Measurements from ENCODE around the gene PCDH1.
"Not testable (repeated sequence)": the region's sequence is repeated elsewhere in the genome, so short reads cannot be mapped to it uniquely, and the experiment has no call there.

The PCDH1 gene

DNA sequence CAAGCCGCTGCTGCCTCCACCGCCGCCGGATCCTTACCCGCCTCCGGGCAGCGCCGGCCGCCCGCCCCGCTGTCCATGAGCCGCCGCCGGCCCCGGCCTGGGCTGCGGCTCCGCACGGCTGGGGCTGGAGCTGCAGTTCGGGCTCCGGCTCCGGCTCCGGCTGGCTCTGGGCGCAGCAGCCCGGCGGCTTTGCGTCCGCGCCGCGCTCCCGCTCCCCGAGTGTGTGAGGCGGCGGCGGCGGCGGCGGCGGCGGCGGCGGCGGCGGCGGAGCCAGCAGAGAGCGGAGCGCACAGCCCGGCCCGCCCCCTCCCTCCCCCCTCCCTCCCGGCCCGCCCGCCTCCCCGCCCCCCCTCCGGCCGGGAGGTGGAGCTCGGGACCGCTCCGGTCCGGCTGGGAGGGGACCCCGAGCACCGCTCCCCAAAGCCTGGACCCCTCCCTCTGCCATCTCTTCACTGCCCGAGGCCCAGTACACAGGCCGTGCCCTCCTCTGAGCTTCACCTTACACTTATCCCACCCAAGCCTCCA, at the start of gene PCDH1:
Gene PCDH1 (minus strand): TSS at position 225 of the 525 bp plus-strand sequence. CDS start 148 bp downstream, at position 77.
- ATAC-seq (peak; percentile 6), DNase-seq (peak; percentile 33)

DNA sequence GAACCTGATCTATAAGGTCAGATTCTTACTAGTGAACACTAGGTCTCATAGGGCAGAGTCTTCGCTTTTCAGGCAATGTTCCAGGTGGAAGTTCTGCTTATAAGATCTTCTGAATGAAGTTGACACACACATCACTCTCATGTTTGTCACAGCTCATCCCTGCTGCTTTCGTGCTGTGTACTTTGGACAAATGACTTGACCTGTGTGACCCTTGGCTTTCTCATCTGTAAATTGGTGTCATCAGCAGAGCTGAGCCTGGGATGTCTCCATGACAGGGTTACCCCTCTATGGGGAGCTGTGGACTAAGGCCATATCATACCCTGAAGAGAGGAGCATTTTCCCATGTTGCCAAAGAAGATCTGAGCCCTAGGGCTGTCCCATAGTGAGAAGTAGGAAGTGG, 48.2 kb upstream of the PCDH1 start:
- no peak for DNase-seq
- no peak for ATAC-seq

DNA sequence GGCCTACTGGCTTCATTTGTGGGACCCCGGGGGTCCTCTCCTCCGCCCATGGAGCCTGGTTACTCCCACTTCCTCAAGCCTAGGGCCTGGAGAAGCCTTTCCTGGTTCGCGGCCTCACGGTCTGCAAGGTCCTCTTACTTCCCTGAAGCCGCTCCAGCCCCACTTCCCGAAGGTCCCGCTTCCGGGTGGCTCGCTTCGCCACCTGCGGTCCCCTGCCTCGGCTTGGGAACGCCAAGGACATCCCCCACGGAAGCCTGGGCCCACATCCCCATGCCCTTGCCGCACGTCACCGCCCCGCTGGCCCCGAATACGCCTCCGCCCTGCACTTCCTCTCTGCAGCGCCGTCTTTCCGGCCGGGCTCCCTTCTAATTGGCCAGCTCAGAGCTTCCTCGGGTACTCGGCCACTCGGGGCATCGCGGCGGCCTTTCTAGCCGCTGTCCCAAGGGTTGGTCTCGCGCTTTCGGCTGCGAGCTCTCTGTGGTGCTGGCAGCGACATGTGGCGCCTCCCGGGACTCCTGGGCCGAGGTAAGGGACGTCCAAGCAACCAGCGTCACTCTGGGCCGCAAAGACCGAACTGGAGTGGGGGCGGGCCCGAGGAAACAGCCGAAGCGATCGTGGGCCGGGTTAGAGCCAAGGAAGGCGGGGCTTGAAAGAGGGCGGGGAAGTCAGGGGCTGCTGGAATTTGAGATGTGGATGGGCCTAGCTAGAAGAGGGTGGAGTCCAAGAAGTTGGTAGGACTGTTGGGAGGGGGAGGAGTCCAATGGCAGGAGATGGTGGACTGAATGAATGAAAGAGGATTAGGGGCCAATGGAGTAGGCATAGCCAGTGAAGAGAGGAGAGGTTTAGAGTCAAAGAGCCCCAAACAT, 45.5 kb upstream of the PCDH1 start, which contains the start of gene DELE1:
Gene DELE1 (plus strand): TSS at position 424 of the 866 bp plus-strand sequence. CDS start 71 bp downstream, at position 495.
- ATAC-seq (peak; percentile 95), DNase-seq (peak; percentile 94)

DNA sequence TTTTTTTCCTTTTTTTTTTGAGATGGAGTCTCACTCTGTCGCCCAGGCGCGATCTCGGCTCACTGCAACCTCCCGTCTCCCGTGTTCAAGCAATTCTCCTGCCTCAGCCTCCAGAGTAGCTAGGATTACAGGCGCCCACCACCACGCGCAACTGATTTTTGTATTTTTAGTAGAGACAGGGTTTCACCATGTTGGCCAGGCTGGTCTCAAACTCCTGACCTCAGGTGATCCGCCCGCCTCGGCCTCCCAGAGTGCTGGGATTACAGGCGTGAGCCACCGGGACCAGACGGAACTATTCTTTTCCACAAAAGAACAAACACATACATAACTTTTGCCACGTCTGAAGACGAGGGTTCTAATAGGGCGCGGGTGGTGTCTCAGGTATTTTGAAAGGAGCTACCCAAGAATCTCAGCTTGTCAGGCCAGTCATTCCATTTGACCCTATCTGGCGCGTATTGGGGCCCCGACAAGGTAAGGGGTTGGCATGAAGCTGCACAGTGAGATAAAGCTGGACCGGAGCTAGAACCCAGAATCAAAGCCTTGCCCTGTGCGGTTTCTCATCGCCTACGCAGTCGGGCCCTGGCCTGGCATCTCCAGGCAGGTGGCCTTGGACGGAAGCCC, 44.7 kb upstream of the PCDH1 start:
- DNase-seq, ATAC-seq: not testable (repeated sequence)

DNA sequence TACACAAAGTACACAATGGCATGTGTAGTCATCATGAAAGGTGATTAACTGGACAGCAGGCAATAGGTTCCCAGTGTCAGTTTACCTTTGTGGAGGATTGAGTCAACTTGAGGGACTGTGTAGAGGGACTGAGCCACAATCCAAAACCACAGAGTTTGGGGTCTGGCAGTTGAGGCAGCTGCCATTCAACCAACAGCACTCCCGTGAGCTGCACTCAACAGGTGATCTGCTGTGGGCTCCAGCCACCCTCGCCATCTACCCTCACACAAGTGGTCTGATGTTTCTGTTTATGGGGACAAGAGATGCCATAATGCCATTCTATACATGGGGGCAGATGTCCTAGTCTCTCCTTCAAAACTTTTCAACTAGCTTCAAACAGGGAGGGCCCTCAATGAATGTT, 42.6 kb upstream of the PCDH1 start:
- ATAC-seq = no peak
- DNase-seq = no peak

DNA sequence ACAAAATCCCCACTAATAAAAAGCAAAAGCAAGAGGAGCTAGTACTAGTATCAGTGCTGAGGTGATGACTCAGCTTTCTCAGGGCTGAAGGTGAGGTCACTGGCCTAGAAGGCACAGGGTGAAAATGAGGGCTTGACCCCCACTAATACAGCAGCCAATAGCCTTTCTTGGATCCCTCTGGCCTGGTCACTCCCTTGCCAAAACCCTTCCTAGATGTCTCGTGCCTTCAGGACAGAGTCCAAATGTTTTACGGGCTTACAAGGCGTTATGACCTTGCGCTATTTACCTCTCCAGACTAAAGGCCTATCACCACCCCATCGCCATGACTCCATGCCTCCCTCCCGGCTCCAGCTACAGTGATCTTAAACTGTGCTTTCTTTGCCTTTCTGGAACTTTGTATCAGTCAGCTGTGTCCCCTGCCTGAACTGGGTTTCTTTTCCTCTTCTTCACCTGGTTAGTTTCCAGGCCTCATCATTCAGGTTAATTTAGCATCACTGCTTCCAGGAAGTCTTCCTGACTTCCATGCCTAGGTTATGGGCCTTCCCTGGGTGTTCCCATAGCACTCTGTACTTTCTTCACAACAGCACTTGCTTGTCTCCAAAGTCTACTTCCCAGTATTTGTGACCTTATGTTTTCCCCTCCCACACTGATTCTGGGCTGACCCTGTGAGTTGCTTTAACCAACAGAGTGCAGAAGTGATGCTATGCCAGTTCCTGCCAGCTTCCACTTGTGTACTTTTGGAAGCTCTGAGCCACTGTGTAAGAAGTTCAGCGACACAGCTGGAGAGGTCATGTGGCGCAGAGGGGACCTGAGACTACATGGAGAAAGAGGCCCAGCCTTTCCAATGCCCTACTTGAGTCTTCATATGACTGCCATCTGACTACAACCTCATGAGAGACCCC, 41.3 kb upstream of the PCDH1 start:
- DNase-seq (no peak), ATAC-seq (no peak)

DNA sequence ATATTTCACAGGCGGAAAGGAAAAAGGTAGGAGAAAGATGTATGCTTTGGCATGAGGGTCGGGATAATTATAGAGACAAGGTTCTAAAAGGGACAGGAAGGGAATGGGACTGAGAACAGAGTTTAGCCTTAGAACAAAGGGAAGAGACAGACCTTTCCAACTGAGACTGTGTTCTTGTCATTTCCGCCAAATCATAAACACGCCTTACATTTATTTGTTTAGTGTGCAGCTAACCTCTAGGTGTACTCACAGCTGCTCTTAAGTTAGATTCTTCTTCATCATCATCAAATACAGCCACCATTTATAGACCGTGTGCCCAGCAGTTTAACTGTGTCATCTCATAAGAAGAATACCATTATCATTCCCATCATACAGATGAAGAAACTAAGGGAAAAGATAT, 39.5 kb upstream of the PCDH1 start:
- DNase-seq (no peak), ATAC-seq (no peak)

DNA sequence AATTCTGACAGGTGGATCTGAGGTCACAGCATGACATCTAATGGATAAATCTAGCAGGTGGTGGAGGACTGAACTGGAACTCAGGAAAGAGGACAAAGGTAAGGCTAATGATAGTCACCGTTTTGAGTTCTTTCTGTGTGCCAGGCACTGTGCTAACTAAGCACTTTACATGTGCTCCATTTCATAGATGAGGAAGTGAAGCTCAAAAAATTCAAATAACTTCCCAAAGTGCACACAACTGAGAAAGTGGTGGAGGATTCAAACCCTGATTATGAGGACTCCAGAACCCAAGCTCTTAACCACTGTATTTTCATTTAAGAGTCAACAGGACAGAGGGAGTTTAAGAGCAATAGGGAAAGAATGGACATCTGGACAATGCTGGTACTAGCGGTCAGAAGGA, 38.3 kb upstream of the PCDH1 start:
- DNase-seq (no peak), ATAC-seq (no peak)

DNA sequence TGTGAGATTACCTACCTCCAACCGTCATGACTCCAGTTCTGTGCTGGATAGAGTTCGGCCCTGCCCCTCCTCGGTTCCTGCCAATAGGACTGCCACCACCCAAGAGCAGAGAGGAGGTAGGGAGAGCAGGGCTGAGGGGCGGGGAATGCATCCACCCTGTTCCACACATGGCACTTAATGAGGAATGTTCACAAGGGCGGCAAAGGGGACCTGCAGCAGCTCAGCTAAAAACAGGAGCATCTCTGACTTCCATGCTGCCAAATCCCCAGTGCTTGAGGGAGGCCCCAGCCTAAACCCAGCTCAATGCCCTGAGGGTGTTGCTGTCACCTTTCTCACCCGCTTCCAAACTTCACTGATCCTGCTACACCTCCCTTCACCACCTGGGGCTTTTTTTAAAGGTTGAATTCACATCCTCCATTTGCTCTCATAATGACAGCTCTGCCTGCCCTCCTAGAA, 37.7 kb upstream of the PCDH1 start:
- no peak for ATAC-seq
- no peak for DNase-seq

DNA sequence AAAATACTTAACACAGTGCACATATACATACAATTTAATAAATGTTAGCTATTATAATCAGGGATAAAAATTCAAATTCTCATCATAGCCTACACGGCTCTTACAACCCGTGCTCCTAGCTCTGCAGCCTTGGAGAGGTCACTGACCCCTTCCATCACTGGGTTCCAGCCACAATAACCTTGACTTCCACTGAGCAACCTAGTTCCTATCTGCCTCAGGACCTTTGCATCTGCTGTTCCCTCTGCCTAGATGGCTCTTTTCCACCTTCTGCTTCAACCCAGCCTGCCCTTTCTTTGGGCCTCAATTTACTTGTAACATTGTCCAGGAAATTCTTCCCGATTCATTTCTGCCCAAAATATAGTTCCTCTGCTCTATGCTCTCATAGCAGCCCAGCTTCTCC, 36.6 kb upstream of the PCDH1 start:
- no peak for DNase-seq
- no peak for ATAC-seq

DNA sequence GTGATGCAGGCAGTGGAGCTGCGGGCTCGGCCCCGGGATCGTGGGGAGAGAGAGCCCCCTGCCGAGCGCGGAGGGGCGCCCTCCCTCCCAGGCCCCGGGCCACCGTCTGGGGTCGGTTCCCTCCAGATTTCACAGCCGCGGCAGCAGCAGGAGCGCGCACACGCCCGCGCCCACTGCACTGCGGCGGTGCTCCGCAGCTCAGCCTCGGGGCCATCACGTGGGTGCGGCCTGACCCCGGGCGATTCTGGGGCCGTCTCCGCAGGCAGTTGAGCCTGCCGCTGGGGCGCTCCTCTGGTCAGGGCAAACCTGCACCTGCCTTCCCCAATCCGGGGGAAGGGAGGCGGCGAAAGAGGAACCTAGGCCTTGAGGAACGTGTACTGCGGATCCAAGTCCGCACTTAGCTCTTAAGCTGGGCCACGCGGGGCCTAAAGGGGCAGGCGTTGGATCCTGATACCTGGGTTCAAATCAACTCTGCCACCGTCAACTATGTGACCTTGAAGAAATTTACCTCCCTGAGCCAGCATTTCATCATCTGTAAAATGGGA, 36.1 kb upstream of the PCDH1 start:
- peak; percentile 50 for DNase-seq
- peak; percentile 70 for ATAC-seq

DNA sequence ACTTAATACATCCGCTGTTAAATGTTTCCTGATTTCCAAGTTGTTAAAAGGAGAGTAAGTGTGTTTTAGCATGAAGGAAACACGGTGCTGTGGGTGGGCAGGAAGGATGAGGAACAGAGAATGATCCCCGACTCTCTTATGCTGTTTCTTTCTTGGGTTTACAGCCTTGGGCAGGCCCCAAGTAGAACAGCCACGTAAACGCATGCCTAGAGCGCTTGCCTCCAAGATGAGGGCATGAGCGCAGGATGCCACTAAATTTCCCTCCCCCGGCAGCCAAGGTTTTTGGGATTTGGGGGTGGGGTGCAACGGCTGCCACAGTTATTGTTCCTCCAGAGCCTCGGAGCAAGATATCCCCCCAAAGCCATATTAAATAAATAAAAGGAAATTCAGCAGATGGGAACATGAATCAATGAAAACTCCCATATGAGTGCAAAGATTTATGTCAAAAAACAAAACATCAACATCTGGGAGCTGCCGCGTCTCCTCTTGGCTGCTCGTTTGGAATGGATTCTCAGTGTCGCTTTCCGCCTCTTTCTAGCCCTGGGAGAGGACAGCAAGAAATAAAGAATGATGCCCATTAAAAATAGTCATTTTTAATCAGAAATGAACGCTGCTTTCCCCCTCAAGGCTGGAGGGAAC, 35.5 kb upstream of the PCDH1 start:
- no peak for ATAC-seq
- DNase-seq = no peak

DNA sequence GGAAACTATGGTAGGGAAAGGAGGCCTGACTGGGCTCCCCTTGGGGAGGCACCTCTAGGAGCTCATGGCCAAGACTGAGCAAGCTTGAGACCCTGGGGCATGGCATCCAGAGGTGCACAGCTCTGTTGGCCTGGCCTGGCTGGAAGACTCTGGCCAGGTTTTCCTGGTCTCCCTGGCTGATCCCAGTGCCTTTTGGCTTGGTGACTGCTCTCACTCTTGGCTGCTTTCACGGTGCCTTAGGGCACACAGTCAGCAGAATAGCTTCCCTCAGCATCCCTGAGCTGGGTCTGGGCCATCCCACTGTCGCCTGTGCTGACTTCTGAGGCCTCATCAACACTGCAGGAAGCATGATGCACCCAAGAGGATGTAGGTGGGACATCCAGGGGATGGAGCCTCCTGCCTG, 32.1 kb upstream of the PCDH1 start:
- DNase-seq (no peak), ATAC-seq (no peak)

DNA sequence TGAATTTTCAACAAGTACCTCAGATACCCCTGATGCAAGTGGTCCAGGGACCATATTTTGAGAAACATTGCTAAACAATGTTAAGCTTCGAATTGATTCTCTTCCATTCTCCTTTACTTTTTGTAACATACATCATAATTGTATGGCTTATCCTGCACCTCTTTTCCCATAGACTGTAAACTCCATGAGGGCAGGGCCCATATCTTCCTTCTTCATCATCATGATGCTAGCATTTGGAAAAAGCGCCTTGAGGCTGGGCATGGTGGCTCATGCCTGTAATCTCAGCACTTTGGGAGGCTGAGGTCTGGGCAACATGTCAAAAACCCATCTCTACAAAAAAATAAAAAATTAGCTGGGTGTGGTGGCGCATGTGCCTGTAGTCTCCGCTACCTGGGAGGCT, 31.0 kb upstream of the PCDH1 start:
- DNase-seq = no peak
- no peak for ATAC-seq

DNA sequence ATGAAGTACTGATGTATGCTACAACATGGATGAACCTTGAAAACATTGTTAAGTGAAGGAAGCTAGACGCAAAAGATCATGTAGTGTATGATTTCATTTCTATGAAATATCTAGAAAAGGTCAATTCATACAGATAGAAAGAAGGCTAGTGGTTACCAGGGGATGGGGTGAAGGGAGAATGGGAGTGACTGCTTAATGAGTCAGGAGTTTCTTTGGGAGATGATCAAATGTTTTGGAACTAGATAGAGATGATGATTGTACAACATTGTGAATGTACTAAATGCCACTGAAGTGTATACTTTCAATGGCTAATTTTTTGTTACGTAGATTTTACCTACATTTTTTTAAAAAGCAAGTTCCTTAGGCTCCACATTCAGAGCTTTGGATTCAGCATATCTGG, 30.6 kb upstream of the PCDH1 start:
- ATAC-seq = peak; percentile 84
- DNase-seq = no peak

DNA sequence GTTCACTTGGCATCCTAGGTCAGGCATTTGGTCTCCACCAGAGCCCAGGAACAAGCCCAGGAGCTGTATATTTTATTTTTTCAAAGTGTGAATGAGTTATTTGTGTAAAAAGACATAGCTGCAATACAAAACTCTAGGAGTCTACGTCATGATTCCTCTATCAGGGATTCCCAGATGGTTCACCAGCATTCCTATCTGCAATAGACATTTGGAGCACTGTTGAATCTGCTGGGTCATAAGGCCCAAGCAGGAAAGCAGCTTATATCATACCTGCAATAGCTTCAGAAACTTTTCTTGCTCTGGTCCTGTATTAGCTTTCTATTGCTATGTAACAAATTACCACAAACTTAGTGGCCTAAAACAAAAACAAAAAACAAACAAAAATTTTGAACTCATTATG, 28.8 kb upstream of the PCDH1 start:
- no peak for DNase-seq

DNA sequence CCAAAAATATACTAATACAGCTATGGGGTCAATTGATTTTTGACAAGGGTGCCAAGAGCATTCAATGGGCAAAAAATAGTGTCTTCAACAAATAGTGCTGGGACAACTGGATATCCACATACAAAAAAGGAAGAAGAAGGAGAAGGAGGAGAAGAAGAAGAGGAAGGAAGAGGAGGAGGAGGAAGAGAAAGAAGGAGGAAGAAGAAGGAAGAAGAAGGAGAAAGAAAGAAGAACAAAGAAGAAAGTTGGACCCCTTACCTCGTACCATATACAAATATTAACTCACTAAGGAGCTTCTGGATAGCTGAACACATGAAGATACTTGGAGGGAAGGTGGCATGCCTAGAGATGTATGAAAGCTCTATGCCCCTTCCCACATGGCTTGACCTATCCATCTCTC, 28.3 kb upstream of the PCDH1 start:
- DNase-seq = no peak
- no peak for ATAC-seq

More for the DNA sequence above, 28.8 kb upstream of the PCDH1 start:
- no peak for ATAC-seq

DNA sequence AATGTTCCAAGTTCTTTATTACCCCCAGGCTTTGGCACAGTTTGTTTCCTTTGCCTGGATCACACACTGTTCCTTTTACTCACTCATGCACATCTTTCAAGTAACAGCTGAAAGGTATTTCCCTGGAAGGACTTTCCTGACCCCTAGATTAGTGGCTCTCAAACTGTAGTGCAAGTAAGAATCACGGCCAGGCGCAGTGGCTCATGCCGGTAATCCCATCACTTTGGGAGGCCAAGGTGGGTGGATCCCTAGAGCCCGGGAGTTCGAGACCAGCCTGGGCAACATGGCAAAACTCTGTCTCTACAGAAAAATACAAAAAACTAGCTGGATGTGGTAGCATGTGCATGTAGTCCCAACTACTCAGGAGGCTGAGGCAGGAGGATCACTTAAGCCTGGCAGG, 26.3 kb upstream of the PCDH1 start:
- no peak for ATAC-seq
- DNase-seq = no peak

DNA sequence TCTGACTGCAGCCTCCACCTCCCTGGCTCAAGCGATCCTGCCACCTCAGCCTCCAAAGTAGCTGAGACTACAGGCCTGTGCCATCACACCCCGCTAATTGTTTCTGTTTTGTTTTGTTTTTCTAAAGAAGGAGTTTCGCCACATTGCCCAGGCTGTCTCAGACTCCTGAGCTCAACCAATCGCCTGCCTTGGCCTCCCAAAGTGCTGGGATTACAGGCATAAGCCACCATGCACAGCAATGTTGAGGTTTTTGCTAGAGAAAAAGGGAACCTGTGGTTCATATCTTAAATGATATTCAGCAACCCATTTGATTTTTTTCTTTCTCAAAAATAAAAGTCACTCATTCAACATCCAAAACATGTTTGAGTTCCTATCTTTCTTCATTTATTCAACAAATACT, 25.1 kb upstream of the PCDH1 start:
- ATAC-seq (no peak), DNase-seq (no peak)

DNA sequence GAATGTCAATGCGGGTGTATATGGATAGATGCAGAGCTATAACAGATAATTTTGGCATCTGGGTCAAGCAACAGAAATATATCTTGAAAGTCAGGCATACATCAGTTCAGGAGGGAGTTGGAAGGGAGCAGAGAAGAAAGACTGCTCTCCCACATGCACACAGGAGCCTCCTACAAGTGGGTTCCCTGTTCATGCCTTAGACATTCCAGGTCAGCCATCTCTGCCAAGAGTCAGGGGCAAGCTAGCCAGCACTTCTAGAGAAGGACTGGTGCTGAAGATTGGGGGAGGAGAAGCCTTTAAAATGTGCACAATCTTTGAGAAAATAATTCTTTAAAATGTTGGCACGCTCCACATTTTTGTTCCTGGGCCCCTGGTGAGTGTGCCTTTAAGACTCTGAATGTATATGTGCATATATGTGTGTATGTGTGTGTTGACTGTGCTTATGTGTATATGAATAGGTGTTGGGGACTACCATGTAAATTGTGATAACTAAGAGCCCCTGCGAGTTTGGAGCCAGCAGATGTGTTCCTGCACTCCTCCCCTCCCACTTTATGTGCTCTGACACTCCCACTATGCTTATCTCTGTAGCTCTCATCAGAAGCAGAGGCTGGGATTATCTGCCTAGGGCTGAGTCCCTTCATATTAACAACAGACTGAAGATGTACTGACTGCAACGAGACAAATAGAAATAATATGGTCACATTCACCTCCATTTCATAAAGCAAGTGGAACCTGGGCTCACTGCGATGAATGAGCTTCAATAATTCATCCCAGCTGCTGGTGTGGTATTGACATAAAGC, 24.0 kb upstream of the PCDH1 start:
- DNase-seq (no peak), ATAC-seq (no peak)
